Measurements from ENCODE around the gene DNAI1. TPM values are rescaled to one million over a fixed set of nuclear protein-coding genes. Genes with fewer than 3 reads are reported as not detected.

DNAI1 gene
- total and polyA plus RNA-seq, 2 of the 4 experiments (the other 2 are of a cell fraction): not detected

DNA sequence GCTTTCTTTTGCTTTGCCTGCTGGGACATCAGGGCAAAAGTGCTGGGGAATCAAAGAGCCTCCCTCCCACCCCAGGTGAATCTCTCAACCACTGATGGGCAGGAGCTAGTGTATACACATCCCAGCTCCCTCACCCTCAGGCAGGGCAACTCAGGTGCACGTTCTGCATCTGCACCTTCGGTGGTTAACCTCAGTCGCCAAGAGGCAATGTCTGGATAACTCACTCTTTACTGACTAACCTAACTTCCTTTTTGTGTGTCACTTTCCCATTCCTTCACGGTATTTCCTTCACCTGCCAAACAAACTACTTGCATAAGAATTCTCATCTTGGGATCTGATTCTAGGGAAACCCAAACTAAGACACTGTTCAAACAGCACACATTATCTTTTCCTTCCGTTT lies 104.7 kb downstream of the DNAI1 start:
- no peak overlapping the region for H3K4ac ChIP-seq (ENCODE audit: low read depth, low read length)
- H4K8ac ChIP-seq (ENCODE audit: low read depth in 2 of 2, low read length in 2 of 2): no peak overlapping the region
- no peak overlapping the region for H3K27ac ChIP-seq (ENCODE audit: insufficient read depth, low read length)
- H3K36me3 ChIP-seq (ENCODE audit: control insufficient read depth, insufficient read depth, low read length): no peaks in the 10 kb centered on the region
- H3K27me3 ChIP-seq (ENCODE audit: control insufficient read depth, insufficient read depth, low read length): peaks cover 65% of the 10 kb centered on the region
- BruUV-seq (replicated peaks): no TSS peak
- H3K9ac ChIP-seq (ENCODE audit: low read depth, low read length): no peak overlapping the region
- no peak overlapping the region for H2BK15ac ChIP-seq (ENCODE audit: low read depth, low read length)
- no peak overlapping the region for H2AFZ ChIP-seq (replicated peaks; ENCODE audit: low read length, poor library complexity)
- DNase-seq: no peak
- ChIA-PET POLR2A (ENCODE audit: unreplicated experiment) (no interaction called here), CTCF (interaction anchor here (0.8 kb wide), 1 partner anchor 11 kb away, joined by 3 read pairs; no protein-coding TSS in a partner anchor)
- no peak overlapping the region for H4K5ac ChIP-seq (ENCODE audit: low read depth, low read length)
- H3K14ac ChIP-seq (replicated peaks; ENCODE audit: low read depth, low read length): no peak overlapping the region
- TF ChIP-seq MAZ (IDR thresholded peaks at IDR 0.05; ENCODE audit: borderline replicate concordance, low read depth, low read length): no peak
- no peak for TF ChIP-seq MAFK (IDR thresholded peaks at IDR 0.05; ENCODE audit: low read depth, low read length)
- TF ChIP-seq MXI1 (IDR thresholded peaks at IDR 0.05; ENCODE audit: borderline replicate concordance, low read depth, low read length): no peak
- intact Hi-C loops (cut with micrococcal nuclease) (no loop called here), dilution Hi-C loops (cut with HindIII; ENCODE audit: low sequenced_read_pairs, unreplicated experiment) (no loop called here), in situ Hi-C loops (cut with MboI; ENCODE audit: low sequenced_read_pairs) (no loop called here)
- H3K79me1 ChIP-seq (ENCODE audit: low read depth in 1 of 2, low read length in 2 of 2): no peaks in the 10 kb centered on the region
- H2BK5ac ChIP-seq (ENCODE audit: low read depth, low read length, poor library complexity, severe bottlenecking): no peak overlapping the region
- ATAC-seq (ENCODE audit: low read depth): no peak
- H2AK5ac ChIP-seq (ENCODE audit: low read depth, low read length): no peak overlapping the region
- H3K23ac ChIP-seq (ENCODE audit: low read depth, low read length): no peak overlapping the region
- H3K4me3 ChIP-seq (ENCODE audit: insufficient read depth, low read depth, low read length): no peak overlapping the region
- H3K4me1 ChIP-seq (ENCODE audit: control insufficient read depth, insufficient read depth, low read length): peaks cover 9% of the 10 kb centered on the region; the same call in 1 of the 2 replicates
- no peak overlapping the region for H2BK120ac ChIP-seq (ENCODE audit: low read depth, low read length)
- no peak overlapping the region for H4K91ac ChIP-seq (ENCODE audit: insufficient read depth, low read depth, low read length)
- H3K9me1 ChIP-seq (ENCODE audit: insufficient read depth, low read length): no peaks in the 10 kb centered on the region
- no peak overlapping the region for H3K4me2 ChIP-seq (ENCODE audit: low read depth, low read length)
- no peak overlapping the region for H3K56ac ChIP-seq (ENCODE audit: extremely low read depth, insufficient read depth, low read length)
- no peaks in the 10 kb centered on the region for H4K20me1 ChIP-seq (ENCODE audit: insufficient read depth, low read length)
- no peak overlapping the region for H2AK9ac ChIP-seq (replicated peaks; ENCODE audit: low read depth, low read length, poor library complexity)
- H2BK20ac ChIP-seq (ENCODE audit: low read depth, low read length): no peak overlapping the region
- no peak overlapping the region for H3K18ac ChIP-seq (ENCODE audit: low read depth, low read length)
- WGBS, 2 experiments (ENCODE audit: extremely low coverage in 2 of 2, insufficient read length in 1 of 2): 70% methylated on average over 4 of the region's 5 CpGs; no CpG with 5 or more reads in 1 of the 2 experiments
- peaks cover 3% of the 10 kb centered on the region; the same call in 1 of the 2 replicates for H3K9me3 ChIP-seq (ENCODE audit: control insufficient read depth, insufficient read depth, low read length)

All from IMR-90 (cell line).